SH-SY5Y (cell line): ENCODE data around the gene TMEM33.

Experiments used
- GATA2 ChIP-seq: IDR thresholded peaks from 2 replicates; pipeline ENCODE4 v1.6.1; 2011; ENCODE audit warnings: mild to moderate bottlenecking, low read depth, low read length
- GATA3 ChIP-seq: IDR thresholded peaks from 2 replicates; pipeline ENCODE4 v1.6.1; 2011; ENCODE audit warnings: low read depth, mild to moderate bottlenecking, low read length, moderate library complexity

GRCh38 chr4:41939016-41939626 is 3.9 kb downstream of the TMEM33 start:
- TF ChIP-seq GATA3 (no peak), GATA2 (no peak)
